ENCODE measurements around the gene AQP2.
A peak's percentile ranks its signal among the peaks of the same experiment; 100 is the strongest.

AQP2 gene

GRCh38 chr12:49950273-49951251 lies at the start of gene AQP2:
AQP2 (plus strand) TSS chr12:49950737; CDS start chr12:49950831, 94 bp downstream.
- DNase-seq, result no peak
- intact Hi-C loops (cut with DNase I), result no loop called here

- intact Hi-C loops (cut with DNase I), result no loop called here
Measured at GRCh38 chr12:49901026-49901425, 49.5 kb upstream of the AQP2 start.

GRCh38 chr12:49901986-49902385 lies 48.6 kb upstream of the AQP2 start:
- no peak for DNase-seq
- intact Hi-C loops (cut with DNase I), result no loop called here

More at GRCh38 chr12:49901026-49901425, 49.5 kb upstream of the AQP2 start:
- DNase-seq, result no peak

DNA sequence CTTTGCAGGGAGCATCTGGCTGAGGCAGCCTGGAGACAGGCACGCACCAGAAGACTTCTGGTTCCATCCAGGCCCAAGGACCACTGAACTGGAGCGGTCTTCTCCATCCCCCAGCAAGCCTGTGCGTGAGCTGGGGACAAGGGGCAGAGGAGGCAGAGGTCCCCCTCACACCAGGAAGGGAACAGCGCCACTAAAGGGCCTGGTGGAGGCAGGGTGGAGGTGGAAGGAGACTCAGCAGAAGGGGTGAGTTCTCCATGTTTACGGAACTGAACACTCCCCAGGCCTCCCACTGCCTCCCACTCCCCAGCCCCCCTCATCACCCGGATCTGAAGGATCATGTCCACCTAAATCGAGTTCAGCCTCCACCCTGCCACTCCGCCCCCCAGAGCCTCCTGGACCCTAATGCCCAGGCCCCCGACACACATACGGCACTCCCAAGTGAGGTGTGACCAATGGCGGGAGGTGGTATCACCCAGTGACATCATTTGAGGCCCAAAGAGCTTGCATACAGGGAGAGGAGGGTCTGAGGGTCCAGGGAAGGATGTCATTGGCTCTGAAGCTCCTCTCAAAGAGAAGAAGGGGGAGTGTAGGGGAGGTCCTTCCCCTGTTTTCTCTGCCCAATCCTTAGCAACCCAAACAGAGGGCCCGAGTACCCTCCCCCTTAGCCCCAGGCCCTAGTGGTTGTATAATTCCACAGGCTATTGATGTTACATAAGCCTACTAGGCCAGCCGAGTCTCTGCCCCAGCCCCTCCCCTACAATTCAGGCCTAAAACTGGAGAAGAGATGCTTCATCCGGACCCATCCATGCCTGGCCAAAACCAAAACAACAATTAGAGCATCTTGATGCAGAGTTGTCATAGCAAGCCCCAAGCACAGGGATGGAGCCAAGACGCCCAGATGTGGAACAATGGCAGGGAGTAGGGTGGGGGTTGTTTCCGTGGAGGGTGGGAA lies 47.9 kb upstream of the AQP2 start:
- intact Hi-C loops (cut with DNase I), result no loop called here
- DNase-seq, result peak in 41 of 42 donors; percentile 21 to 80 (median 55)

GRCh38 chr12:49903351-49903699 lies 47.2 kb upstream of the AQP2 start:
- intact Hi-C loops (cut with DNase I), result no loop called here

GRCh38 chr12:49903700-49904423 lies 46.7 kb upstream of the AQP2 start, which contains the start of gene FAIM2:
FAIM2 (minus strand) TSS chr12:49903900; CDS start chr12:49903792, 108 bp downstream.
- intact Hi-C loops (cut with DNase I), result no loop called here
- peak; percentile 77 to 96 (median 92) for DNase-seq

More at GRCh38 chr12:49903351-49903699, 47.2 kb upstream of the AQP2 start:
- DNase-seq, result peak in 19 of 42 donors; percentile 19 to 76 (median 50)

DNA sequence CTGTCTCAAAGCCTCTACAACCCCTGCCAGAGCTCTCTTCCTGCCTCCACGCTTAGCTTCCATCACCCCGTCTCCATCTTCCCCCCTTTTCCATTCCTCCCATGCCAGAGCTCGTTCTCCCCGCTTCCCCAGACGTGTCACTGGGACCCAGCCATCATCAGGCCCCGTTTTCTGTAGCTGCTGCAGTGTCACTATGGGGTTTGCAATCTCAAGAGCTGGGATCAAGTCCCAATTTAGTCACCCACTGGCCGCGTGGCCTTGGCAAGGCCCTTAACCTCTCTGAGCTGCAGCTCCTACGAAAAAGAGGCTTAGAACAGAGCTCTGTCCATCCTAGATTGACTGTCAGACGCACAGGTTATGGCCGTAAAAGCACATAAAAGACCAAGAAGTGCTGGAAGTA lies 45.9 kb upstream of the AQP2 start:
- intact Hi-C loops (cut with DNase I), result no loop called here
- DNase-seq, result peak in 11 of 42 donors; percentile 12 to 67 (median 32)

DNA sequence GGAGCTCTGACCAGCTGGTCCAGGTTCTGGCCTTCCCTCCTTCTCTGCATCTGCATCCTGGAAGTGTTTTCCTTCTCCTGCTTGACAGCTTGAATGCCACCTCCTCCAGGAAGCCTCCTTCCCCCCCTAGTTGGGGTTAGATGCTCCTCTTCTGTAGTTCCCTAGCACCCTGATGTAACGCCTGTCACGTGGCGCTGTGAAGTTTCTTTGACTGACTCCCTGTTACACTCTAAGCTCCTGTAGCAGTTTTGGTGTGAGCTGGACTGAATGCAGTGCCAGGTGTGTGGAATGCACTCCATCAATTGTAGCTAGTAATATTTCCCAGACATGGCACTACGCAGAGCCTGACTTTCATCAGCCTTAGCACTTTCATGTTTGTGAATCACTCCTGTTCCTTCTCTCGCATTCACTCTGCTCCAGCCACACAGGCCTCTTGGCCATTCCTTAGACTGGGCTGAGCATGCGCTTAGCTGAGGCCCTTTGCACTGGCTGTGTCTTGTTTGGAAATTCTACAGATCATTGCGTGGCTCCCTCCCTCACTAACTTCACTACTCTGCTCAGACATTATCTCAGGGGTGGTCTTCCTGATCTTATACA lies 44.7 kb upstream of the AQP2 start:
- intact Hi-C loops (cut with DNase I), result loop anchor here (5.0 kb wide), 1 partner anchor 56 kb away; the partner anchor contains the start of gene AQP5
- peak in 1 of 42 donors; percentile 5 for DNase-seq

- peak in 13 of 42 donors; percentile 14 to 68 (median 47) for DNase-seq
- intact Hi-C loops (cut with DNase I), result loop anchor here (5.0 kb wide), 1 partner anchor 55 kb away; the partner anchor contains the start of gene AQP5
Measured at GRCh38 chr12:49907352-49907751, 43.2 kb upstream of the AQP2 start.

GRCh38 chr12:49909356-49909755 lies 41.2 kb upstream of the AQP2 start:
- intact Hi-C loops (cut with DNase I), result loop anchor here (5.0 kb wide), 1 partner anchor 53 kb away; the partner anchor contains the start of gene AQP5
- DNase-seq, result no peak

- intact Hi-C loops (cut with DNase I), result loop anchor here (5.0 kb wide), 1 partner anchor 52 kb away; the partner anchor contains the start of gene AQP5
- peak in 31 of 42 donors; percentile 15 to 76 (median 50) for DNase-seq
Measured at GRCh38 chr12:49909826-49910225, 40.7 kb upstream of the AQP2 start.

DNA sequence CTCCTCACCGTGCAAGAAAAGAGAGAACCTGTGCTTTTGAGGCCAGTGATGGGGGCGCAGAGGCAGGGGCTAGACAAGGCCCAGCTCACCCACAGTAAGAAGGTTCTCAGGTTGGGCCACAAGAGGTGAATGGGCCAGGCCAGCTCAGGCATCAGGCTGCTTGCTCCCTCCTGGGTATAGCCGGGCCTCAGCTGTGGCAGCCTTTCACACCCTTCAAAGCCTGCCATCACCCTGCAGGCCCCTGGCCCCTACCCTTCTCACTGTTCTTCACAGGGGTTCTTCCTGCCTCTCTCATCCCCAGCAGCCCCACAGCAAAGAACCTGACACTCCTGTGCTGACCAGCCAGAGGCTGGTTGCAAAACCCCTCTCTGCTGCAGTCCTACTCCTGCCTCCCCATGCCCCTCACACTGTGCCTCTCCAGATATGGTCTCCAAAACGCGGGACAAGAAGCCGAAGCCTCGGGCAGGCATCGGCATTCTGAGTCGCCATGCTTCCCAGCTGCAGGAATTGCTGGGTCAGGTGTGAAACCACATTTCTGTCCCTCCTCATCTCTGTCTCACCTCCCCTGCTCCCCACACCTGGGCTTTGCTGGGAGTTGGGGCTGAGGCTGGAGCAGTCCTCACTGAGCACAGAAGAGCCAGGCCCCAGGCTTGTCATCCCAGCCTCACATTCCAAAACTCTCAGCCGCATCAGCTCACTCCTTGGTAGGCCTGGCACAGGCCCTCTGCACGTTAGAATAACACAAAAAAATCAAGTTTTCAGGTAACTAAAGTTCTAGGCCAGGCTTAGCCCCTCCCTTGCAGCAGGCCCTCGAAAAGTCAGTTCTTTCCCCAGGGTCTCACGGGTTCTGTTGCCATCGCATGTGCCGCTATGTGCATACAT lies 40.0 kb upstream of the AQP2 start:
- DNase-seq, result peak in 1 of 42 donors; percentile 25
- intact Hi-C loops (cut with DNase I), result no loop called here

- intact Hi-C loops (cut with DNase I), result no loop called here
- DNase-seq, result peak in 1 of 42 donors; percentile 3
Measured at GRCh38 chr12:49911213-49911605, 39.3 kb upstream of the AQP2 start.

GRCh38 chr12:49912345-49913255 lies 37.9 kb upstream of the AQP2 start:
- peak in 3 of 42 donors; percentile 1 to 18 (median 11) for DNase-seq
- intact Hi-C loops (cut with DNase I), result no loop called here

- no peak for DNase-seq
- intact Hi-C loops (cut with DNase I), result no loop called here
Measured at GRCh38 chr12:49916129-49916919, 34.2 kb upstream of the AQP2 start.
